ENCODE measurements around the gene NFATC2IP. TPM values are rescaled to one million over a fixed set of nuclear protein-coding genes. Genes with fewer than 3 reads are reported as not detected.

NFATC2IP gene
- total and polyA plus RNA-seq, 2 of the 13 experiments (the other 11 are each of a cell fraction or from before 2014, with no cell fraction given), result 32.1 to 48.5 TPM

- TF ChIP-seq BCLAF1 (IDR thresholded peaks at IDR 0.05), result no peak
- no peak for TF ChIP-seq NFRKB (IDR thresholded peaks at IDR 0.05)
- peak; percentile 90 for TF ChIP-seq DR1 (CRISPR knock-in tag; IDR thresholded peaks at IDR 0.05)
- 0 out of 2 replicates have a peak, but pooled peaks have one; percentile 80 for TF ChIP-seq XBP1 (CRISPR knock-in tag; IDR thresholded peaks at IDR 0.05)
- peak; percentile 58; the same call in 1 of the 2 replicates for TF ChIP-seq ELK4 (CRISPR knock-in tag; IDR thresholded peaks at IDR 0.05; ENCODE audit: borderline replicate concordance)
- TF ChIP-seq KLF11 (CRISPR knock-in tag; IDR thresholded peaks at IDR 0.05), result peak; percentile 89
- TF ChIP-seq ZNF780A (CRISPR knock-in tag; IDR thresholded peaks at IDR 0.05), result no peak
- TF ChIP-seq ZFP36L2 (CRISPR knock-in tag; IDR thresholded peaks at IDR 0.05), result no peak
- peak; percentile 93 for TF ChIP-seq FOXC1 (CRISPR knock-in tag; IDR thresholded peaks at IDR 0.05; ENCODE audit: borderline replicate concordance)
- TF ChIP-seq ZBTB25 (CRISPR knock-in tag; IDR thresholded peaks at IDR 0.05), result peak; percentile 90
- TF ChIP-seq ZIK1 (CRISPR knock-in tag; IDR thresholded peaks at IDR 0.05; ENCODE audit: borderline replicate concordance, low read depth), result peak; percentile 86
- 0 out of 2 replicates have a peak, but pooled peaks have one; percentile 21 for TF ChIP-seq ZKSCAN5 (CRISPR knock-in tag; IDR thresholded peaks at IDR 0.05)
- no peak for TF ChIP-seq KAT2B (IDR thresholded peaks at IDR 0.05; ENCODE audit: borderline replicate concordance, low read depth, low read length)
- peak; percentile 92 for TF ChIP-seq ZHX1 (CRISPR knock-in tag; IDR thresholded peaks at IDR 0.05; ENCODE audit: low read depth)
- TF ChIP-seq THAP7 (CRISPR knock-in tag; IDR thresholded peaks at IDR 0.05), result peak; percentile 84; the same call in 1 of the 2 replicates
- peak; percentile 99 for TF ChIP-seq YEATS2 (CRISPR knock-in tag; IDR thresholded peaks at IDR 0.05; ENCODE audit: borderline replicate concordance)
- no peak for TF ChIP-seq TAF15 (IDR thresholded peaks at IDR 0.05; ENCODE audit: low read depth, low read length, poor library complexity, severe bottlenecking)
- TF ChIP-seq ZNF782 (CRISPR knock-in tag; IDR thresholded peaks at IDR 0.05; ENCODE audit: borderline replicate concordance), result peak; percentile 85; the same call in 1 of the 2 replicates
- TF ChIP-seq NR3C1 (CRISPR knock-in tag; IDR thresholded peaks at IDR 0.05), result no peak
- peak; percentile 98 for TF ChIP-seq YEATS4 (CRISPR knock-in tag; IDR thresholded peaks at IDR 0.05; ENCODE audit: borderline replicate concordance)
- peak; percentile 48 for TF ChIP-seq TBL1XR1 (IDR thresholded peaks at IDR 0.05; ENCODE audit: borderline replicate concordance, low read length, partially characterized antibody)
These were observed 23.9 kb downstream of the NFATC2IP start, which contains the start of gene SPNS1 (continued) for GRCh38 chr16:28974437-28975157.

All from HepG2 (cell line).